Daoy (cell line): ENCODE measurements around the gene KCNQ1. TPM values are rescaled to one million over a fixed set of nuclear protein-coding genes. Genes with fewer than 3 reads are reported as not detected.

Source experiments
- DNase-seq: peaks from one replicate; pipeline ENCODE4 v3.0.0-alpha.2; 2015; ENCODE audit warnings: low read depth
- total RNA-seq: library from RNA; depleted of rRNA; stranded (reverse); fragments of >200 nt; shearing (Covaris generic); gene quantifications from 2 replicates; pipeline ENCODE4 v1.2.3, GENCODE V29; 2014

The KCNQ1 gene
- total RNA-seq, 1 experiment from 2014 or later = not detected

- DNase-seq = no peak
These were observed 133.5 kb downstream of the KCNQ1 start for GRCh38 chr11:2577991-2578928.

GRCh38 chr11:2578929-2579270 lies 134.1 kb downstream of the KCNQ1 start:
- no peak for DNase-seq

GRCh38 chr11:2579315-2580060 lies 134.7 kb downstream of the KCNQ1 start:
- peak; percentile 21 for DNase-seq

GRCh38 chr11:2580061-2580421 lies 135.2 kb downstream of the KCNQ1 start:
- DNase-seq = no peak

GRCh38 chr11:2580571-2581001 lies 135.8 kb downstream of the KCNQ1 start:
- peak; percentile 0 for DNase-seq

- peak; percentile 2 for DNase-seq
These were observed 136.5 kb downstream of the KCNQ1 start for GRCh38 chr11:2581151-2581930.

GRCh38 chr11:2581931-2582350 lies 137.1 kb downstream of the KCNQ1 start:
- peak; percentile 0 for DNase-seq

- peak; percentile 0 for DNase-seq
These were observed 137.6 kb downstream of the KCNQ1 start for GRCh38 chr11:2582351-2582945.

- DNase-seq = peak; percentile 0
These were observed 138.3 kb downstream of the KCNQ1 start for GRCh38 chr11:2582946-2583604.

- peak; percentile 0 for DNase-seq
These were observed 138.8 kb downstream of the KCNQ1 start for GRCh38 chr11:2583605-2583958.

GRCh38 chr11:2584434-2584811 lies 139.6 kb downstream of the KCNQ1 start:
- DNase-seq = no peak

GRCh38 chr11:2584812-2585565 lies 140.2 kb downstream of the KCNQ1 start:
- peak; percentile 0 for DNase-seq

- peak; percentile 0 for DNase-seq
These were observed 140.8 kb downstream of the KCNQ1 start for GRCh38 chr11:2585566-2586086.

- peak; percentile 0 for DNase-seq
These were observed 141.4 kb downstream of the KCNQ1 start for GRCh38 chr11:2586087-2586792.

- peak; percentile 1 for DNase-seq
These were observed 142.0 kb downstream of the KCNQ1 start for GRCh38 chr11:2586793-2587131.

- no peak for DNase-seq
These were observed 142.5 kb downstream of the KCNQ1 start for GRCh38 chr11:2587132-2587930.

- DNase-seq = no peak
These were observed 143.4 kb downstream of the KCNQ1 start for GRCh38 chr11:2587976-2588748.
